Calu3 (cell line): ENCODE results near the gene RCCD1. TPM values are rescaled to one million over a fixed set of nuclear protein-coding genes. Genes with fewer than 3 reads are reported as not detected.
A peak's percentile ranks its signal among the peaks of the same experiment; 100 is the strongest.

Experiments used
- BruUV-seq: library from RNA; stranded (reverse); fragments of 400-500 nt; replicated peaks from 2 replicates; lab custom pipeline; 2021; lab: Mats Ljungman, UMichigan
- CTCF ChIA-PET: fragments of 300-600 bp; sonication (Branson Sonifier 250); formaldehyde crosslinking; loops from one replicate; lab custom pipeline; 2022; ENCODE audit warnings: antibody characterized with exemption; lab: Charles Lee
- DNase-seq: peaks from one replicate; pipeline ENCODE4 v3.0.0; 2022
- H3K27ac Mint-ChIP-seq: one replicate; pipeline ENCODE4 v1.8.0; 2022; ENCODE audit warnings: mixed read lengths; ENCODE audit not compliant: unreplicated experiment
- H3K27me3 Mint-ChIP-seq: one replicate; pipeline ENCODE4 v1.8.0; 2022; ENCODE audit warnings: mixed read lengths; ENCODE audit not compliant: unreplicated experiment
- H3K36me3 Mint-ChIP-seq: one replicate; pipeline ENCODE4 v1.8.0; 2022; ENCODE audit warnings: mild to moderate bottlenecking, moderate library complexity, mixed read lengths; ENCODE audit not compliant: insufficient read depth, unreplicated experiment
- H3K4me1 Mint-ChIP-seq: one replicate; pipeline ENCODE4 v1.8.0; 2022; ENCODE audit warnings: mild to moderate bottlenecking, low read depth, mixed read lengths; ENCODE audit not compliant: unreplicated experiment
- H3K4me3 Mint-ChIP-seq: one replicate; pipeline ENCODE4 v1.8.0; 2022; ENCODE audit warnings: mild to moderate bottlenecking, low read depth, moderate library complexity, mixed read lengths; ENCODE audit not compliant: unreplicated experiment
- H3K9me3 Mint-ChIP-seq: one replicate; pipeline ENCODE4 v1.8.0; 2022; ENCODE audit warnings: low read depth, mixed read lengths; ENCODE audit not compliant: unreplicated experiment
- intact Hi-C: fragments of 100-400 bp; cut with micrococcal nuclease; formaldehyde crosslinking; loops from one replicate; pipeline ENCODE4 v1.10.0; 2022; ENCODE audit not compliant: unreplicated experiment
- total RNA-seq: library from RNA; stranded (reverse); gene quantifications from 2 replicates; pipeline ENCODE4 v1.2.3, GENCODE V29; 2022
- TF ChIP-seq, protein P1 (sequence below): fragments of 200-600 bp; IDR thresholded peaks from one replicate; pipeline ENCODE4 v1.8.0; 2022; ENCODE audit warnings: antibody characterized with exemption; ENCODE audit not compliant: unreplicated experiment

RCCD1 gene
- total RNA-seq, 1 experiment from 2014 or later, result 42.6 TPM

DNA sequence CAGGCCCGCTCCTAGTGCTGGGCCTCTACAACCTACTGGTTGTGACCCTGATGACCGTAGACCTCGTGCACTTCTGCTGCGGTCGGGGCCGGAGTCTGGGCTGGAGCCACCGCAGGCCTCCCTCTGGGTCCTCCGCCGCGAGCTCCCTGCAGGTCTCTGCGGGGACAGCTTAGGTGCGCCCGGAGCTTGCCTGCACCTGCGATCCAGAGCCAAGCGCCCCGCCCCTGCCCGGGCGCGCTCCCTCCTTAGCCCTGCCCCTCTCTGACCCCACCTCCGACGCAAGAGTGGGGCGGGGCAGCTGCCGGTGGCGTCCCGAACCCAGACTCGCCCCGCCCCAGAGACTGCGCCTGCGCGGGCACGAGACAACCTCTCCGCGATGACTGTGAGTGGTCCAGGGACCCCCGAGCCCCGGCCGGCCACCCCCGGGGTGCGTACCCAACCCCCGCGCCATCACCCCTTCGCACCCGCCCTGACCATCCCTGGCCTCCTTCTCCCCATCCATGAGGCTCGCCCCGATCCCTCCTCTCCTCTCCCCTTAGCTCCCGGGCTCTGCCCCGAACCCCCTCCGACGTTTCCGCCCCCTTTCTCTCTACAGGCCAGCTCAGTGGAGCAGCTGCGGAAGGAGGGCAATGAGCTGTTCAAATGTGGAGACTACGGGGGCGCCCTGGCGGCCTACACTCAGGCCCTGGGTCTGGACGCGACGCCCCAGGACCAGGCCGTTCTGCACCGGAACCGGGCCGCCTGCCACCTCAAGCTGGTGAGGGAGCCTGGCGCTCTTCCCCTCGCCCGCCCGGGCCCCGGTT lies 19.5 kb upstream of the RCCD1 start, which contains the start of gene UNC45A:
Gene UNC45A, plus strand, starts transcription at position 337 of the 803 bp plus-strand sequence. Its CDS starts 40 bp downstream, at position 377.
- Mint-ChIP-seq H3K36me3 (peaks cover 68% of the 10 kb centered on the region), H3K9me3 (no peaks in the 10 kb centered on the region), H3K27ac (peak within 1 kb of the TSS; percentile 36), H3K27me3 (no peaks in the 10 kb centered on the region), H3K4me1 (peaks cover 56% of the 10 kb centered on the region), H3K4me3 (peak within 1 kb of the TSS; percentile 94)
- peak; percentile 99 for DNase-seq
- CTCF ChIA-PET, result interaction anchor here (0.6 to 2.1 kb wide), 15 partner anchors 10 to 1153 kb away, joined by 3 to 12 read pairs (median 5); partner anchors contain the start of genes MAN2A2 and RCCD1
- TF ChIP-seq, protein P1, sequence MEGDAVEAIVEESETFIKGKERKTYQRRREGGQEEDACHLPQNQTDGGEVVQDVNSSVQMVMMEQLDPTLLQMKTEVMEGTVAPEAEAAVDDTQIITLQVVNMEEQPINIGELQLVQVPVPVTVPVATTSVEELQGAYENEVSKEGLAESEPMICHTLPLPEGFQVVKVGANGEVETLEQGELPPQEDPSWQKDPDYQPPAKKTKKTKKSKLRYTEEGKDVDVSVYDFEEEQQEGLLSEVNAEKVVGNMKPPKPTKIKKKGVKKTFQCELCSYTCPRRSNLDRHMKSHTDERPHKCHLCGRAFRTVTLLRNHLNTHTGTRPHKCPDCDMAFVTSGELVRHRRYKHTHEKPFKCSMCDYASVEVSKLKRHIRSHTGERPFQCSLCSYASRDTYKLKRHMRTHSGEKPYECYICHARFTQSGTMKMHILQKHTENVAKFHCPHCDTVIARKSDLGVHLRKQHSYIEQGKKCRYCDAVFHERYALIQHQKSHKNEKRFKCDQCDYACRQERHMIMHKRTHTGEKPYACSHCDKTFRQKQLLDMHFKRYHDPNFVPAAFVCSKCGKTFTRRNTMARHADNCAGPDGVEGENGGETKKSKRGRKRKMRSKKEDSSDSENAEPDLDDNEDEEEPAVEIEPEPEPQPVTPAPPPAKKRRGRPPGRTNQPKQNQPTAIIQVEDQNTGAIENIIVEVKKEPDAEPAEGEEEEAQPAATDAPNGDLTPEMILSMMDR, result no peak
- intact Hi-C loops, result loop anchor here (5.0 kb wide), 1 partner anchor 97 kb away; no protein-coding TSS in a partner anchor
- BruUV-seq, result no TSS peak

DNA sequence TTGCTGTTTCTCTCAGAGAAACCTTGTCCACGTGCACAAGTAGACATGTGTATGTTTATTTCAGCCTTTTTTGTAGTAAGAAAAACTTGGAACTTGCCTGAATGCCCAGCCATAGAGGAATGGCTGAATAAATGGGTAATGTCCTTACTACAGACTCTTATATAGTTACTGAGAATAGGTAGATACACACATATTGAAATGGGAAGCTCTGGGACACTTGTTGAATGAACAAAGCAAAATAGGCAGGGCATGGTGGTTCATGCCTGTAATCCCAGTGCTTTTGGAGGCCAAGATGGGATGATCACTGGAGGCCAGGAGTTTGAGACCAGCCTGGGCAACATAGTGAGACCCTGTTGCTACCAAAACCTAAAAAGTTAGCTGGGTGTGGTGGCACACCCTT lies 17.9 kb upstream of the RCCD1 start:
- TF ChIP-seq, protein P1, result no peak
- no peaks in the 10 kb centered on the region for H3K9me3 Mint-ChIP-seq
- peak overlapping the region; percentile 94 for H3K4me3 Mint-ChIP-seq
- BruUV-seq, result no TSS peak
- H3K27me3 Mint-ChIP-seq, result no peaks in the 10 kb centered on the region
- intact Hi-C loops, result no loop called here
- CTCF ChIA-PET, result no interaction called here
- no peak for DNase-seq
- no peak overlapping the region for H3K27ac Mint-ChIP-seq
- peaks cover 67% of the 10 kb centered on the region for H3K36me3 Mint-ChIP-seq
- H3K4me1 Mint-ChIP-seq, result peaks cover 39% of the 10 kb centered on the region

DNA sequence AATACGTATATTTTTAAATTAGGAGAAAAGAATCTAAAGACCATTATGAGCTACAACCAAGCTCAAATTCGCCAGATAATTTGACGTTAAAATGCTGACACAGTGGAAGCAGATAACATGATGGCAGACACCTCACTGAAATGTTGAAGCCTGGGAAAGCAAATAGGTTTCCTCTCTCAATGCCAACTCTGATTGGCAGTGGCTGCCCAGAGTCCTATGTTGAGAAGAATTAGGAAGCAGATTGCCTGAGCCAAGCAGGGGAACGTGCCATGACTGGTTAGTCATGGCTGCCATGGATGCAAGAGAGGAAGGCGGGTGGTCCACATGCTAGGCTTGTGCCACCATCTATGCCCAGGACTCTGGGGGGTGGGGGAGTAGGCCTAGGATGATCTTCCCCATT lies 16.4 kb upstream of the RCCD1 start:
- H3K4me1 Mint-ChIP-seq, result peaks cover 29% of the 10 kb centered on the region
- no peak overlapping the region for H3K4me3 Mint-ChIP-seq
- H3K9me3 Mint-ChIP-seq, result no peaks in the 10 kb centered on the region
- no peaks in the 10 kb centered on the region for H3K27me3 Mint-ChIP-seq
- intact Hi-C loops, result no loop called here
- BruUV-seq, result TSS peak; percentile 5
- DNase-seq, result no peak
- CTCF ChIA-PET, result no interaction called here
- H3K36me3 Mint-ChIP-seq, result peaks cover 67% of the 10 kb centered on the region
- no peak overlapping the region for H3K27ac Mint-ChIP-seq
- TF ChIP-seq, protein P1, result no peak

DNA sequence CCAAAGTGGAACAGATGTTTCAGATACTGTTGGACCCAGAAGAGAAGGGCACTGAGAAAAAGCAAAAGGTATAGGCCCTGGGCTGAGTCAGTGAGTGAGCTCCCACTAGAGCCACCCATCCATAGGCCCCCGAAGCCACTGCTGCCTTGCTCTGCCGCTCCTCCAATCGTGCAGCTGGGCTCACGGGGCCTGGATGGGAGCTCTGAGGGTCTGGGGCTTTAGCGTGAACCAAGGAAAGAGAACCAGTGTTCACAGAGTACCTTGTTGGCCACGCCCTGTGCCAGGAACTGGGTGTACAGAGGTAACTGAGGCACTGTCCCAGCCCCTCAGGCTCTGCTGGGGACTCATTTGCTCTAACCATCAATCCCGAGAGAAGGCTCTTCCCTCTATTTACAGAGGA lies 14.9 kb upstream of the RCCD1 start:
- Mint-ChIP-seq H3K27me3 (no peaks in the 10 kb centered on the region), H3K4me1 (peaks cover 15% of the 10 kb centered on the region), H3K9me3 (no peaks in the 10 kb centered on the region), H3K4me3 (no peak overlapping the region), H3K27ac (no peak overlapping the region), H3K36me3 (peaks cover 72% of the 10 kb centered on the region)
- DNase-seq, result no peak
- TF ChIP-seq, protein P1, result no peak
- CTCF ChIA-PET, result no interaction called here
- intact Hi-C loops, result no loop called here
- no TSS peak for BruUV-seq
